ENCODE results near the gene MATCAP1. TPM values are rescaled to one million over a fixed set of nuclear protein-coding genes. Genes with fewer than 3 reads are reported as not detected.

MATCAP1 gene
- total RNA-seq, 4 donors from 2014 or later, result 2.5 to 7.7 (median 4.5) TPM

DNA sequence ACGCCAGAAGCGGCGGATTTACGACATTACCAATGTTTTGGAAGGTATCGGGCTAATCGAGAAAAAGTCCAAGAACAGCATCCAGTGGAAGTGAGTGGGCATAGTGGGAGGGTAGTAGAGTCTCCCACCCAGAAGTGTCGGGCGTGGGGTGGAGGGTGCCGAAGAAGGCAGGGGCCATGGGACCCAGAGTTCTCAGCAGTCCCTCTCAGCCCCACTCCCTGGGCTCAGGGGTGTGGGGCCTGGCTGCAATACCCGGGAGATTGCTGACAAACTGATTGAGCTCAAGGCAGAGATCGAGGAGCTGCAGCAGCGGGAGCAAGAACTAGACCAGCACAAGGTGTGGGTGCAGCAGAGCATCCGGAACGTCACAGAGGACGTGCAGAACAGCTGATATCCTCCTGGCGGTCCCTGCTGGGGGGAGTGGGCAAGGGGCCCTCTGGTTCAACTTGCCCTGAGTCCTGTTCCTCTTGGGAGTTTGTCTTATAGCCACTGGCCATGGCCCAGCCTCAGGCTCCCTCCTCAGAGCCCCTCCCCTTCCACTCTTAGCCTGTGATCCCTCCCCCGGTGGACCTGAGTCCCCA, 9.1 kb upstream of the MATCAP1 start:
- ATAC-seq, result no peak
- TF ChIP-seq CTCF (IDR thresholded peaks at IDR 0.05 in 4 of 5, conservative IDR thresholded peaks at IDR 0.05 in 1 of 5) (no peak), POLR2A (IDR thresholded peaks at IDR 0.05) (no peak)
- peaks cover 22 to 31% of the 10 kb centered on the region in 2 donors for H3K4me1 ChIP-seq

GRCh38 chr16:67191995-67192681, 8.4 kb upstream of the MATCAP1 start, which contains the start of gene E2F4:
Gene E2F4 (plus strand): TSS chr16:67192155. CDS start chr16:67192228, 73 bp downstream.
- ATAC-seq (peak; percentile 92 to 93), DNase-seq (peak; percentile 86 to 87)
- Histone ChIP-seq H3K4me1 (peaks cover 22 to 30% of the 10 kb centered on the region in 2 donors), H3K9me3 (no peaks in the 10 kb centered on the region), H3K27me3 (no peaks in the 10 kb centered on the region), H3K4me3 (peak within 1 kb of the TSS; percentile 92 to 99 (median 94)), H3K27ac (peak within 1 kb of the TSS; percentile 81 to 90 (median 86)), H3K36me3 (peaks cover 3 to 36% of the 10 kb centered on the region in 2 donors)
- intact Hi-C loops (cut with DNase I; ENCODE audit: low total_unique reads) (loop anchor here (1.0 kb wide), 1 partner anchor 35 kb away; the partner anchor contains the start of gene TMEM208), in situ Hi-C loops (cut with MboI; ENCODE audit: low sequenced_read_pairs in 4 of 4) (no loop called here)
- TF ChIP-seq POLR2A (IDR thresholded peaks at IDR 0.05) (peak; percentile 81 to 88), CTCF (IDR thresholded peaks at IDR 0.05 in 4 of 5, conservative IDR thresholded peaks at IDR 0.05 in 1 of 5) (peak in 1 of 5 experiments; percentile 18)

More for the DNA sequence above, 9.1 kb upstream of the MATCAP1 start:
- H3K9me3 ChIP-seq, result no peaks in the 10 kb centered on the region
- peak overlapping the region; percentile 81 to 90 (median 86) for H3K27ac ChIP-seq
- intact Hi-C loops (cut with DNase I; ENCODE audit: low total_unique reads), result loop anchor here (1.0 kb wide), 1 partner anchor 34 kb away; the partner anchor contains the start of gene TMEM208
- no peaks in the 10 kb centered on the region for H3K27me3 ChIP-seq
- peak overlapping the region; percentile 92 to 99 (median 94) for H3K4me3 ChIP-seq
- in situ Hi-C loops (cut with MboI; ENCODE audit: low sequenced_read_pairs in 4 of 4), result no loop called here
- peaks cover 3 to 42% of the 10 kb centered on the region in 2 donors for H3K36me3 ChIP-seq
- DNase-seq, result no peak

DNA sequence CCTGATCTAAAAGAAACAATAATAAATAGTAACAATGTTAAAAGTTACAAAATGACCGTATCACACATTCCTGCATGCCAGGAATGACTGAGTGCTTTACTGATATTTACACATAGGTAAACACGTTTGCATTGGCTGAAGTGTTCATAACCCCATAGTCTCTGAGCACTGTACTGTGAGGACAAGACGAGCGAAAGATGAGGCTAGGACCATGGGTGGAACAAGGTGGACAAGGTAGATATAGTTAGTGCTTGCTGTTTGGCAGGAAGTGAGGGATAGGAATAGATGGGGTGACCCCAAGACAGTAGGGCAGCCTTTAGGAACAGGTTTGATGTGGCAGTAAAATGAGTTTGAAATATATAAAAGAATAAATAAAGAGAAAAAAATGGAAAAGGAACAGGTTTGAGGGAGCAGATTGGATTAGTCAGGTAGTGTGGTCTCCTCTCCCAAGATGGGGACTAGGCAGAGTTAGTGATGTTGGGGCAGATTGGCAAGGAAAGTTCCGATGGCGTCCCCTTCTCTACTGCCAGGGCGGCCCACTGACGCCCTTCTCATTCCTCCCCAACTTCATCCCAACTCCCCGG, 7.7 kb upstream of the MATCAP1 start:
- Histone ChIP-seq H3K27me3 (no peaks in the 10 kb centered on the region), H3K9me3 (no peaks in the 10 kb centered on the region), H3K4me1 (peaks cover 22 to 30% of the 10 kb centered on the region in 2 donors), H3K4me3 (peak overlapping the region; percentile 40 to 99 (median 94)), H3K27ac (peak overlapping the region; percentile 28 to 90 (median 57)), H3K36me3 (peaks cover 0 to 30% of the 10 kb centered on the region in 2 donors)
- in situ Hi-C loops (cut with MboI; ENCODE audit: low sequenced_read_pairs in 4 of 4) (no loop called here), intact Hi-C loops (cut with DNase I; ENCODE audit: low total_unique reads) (no loop called here)
- TF ChIP-seq CTCF (IDR thresholded peaks at IDR 0.05 in 4 of 5, conservative IDR thresholded peaks at IDR 0.05 in 1 of 5), result no peak
- no peak for TF ChIP-seq POLR2A (IDR thresholded peaks at IDR 0.05)
- ATAC-seq (no peak), DNase-seq (no peak)

DNA sequence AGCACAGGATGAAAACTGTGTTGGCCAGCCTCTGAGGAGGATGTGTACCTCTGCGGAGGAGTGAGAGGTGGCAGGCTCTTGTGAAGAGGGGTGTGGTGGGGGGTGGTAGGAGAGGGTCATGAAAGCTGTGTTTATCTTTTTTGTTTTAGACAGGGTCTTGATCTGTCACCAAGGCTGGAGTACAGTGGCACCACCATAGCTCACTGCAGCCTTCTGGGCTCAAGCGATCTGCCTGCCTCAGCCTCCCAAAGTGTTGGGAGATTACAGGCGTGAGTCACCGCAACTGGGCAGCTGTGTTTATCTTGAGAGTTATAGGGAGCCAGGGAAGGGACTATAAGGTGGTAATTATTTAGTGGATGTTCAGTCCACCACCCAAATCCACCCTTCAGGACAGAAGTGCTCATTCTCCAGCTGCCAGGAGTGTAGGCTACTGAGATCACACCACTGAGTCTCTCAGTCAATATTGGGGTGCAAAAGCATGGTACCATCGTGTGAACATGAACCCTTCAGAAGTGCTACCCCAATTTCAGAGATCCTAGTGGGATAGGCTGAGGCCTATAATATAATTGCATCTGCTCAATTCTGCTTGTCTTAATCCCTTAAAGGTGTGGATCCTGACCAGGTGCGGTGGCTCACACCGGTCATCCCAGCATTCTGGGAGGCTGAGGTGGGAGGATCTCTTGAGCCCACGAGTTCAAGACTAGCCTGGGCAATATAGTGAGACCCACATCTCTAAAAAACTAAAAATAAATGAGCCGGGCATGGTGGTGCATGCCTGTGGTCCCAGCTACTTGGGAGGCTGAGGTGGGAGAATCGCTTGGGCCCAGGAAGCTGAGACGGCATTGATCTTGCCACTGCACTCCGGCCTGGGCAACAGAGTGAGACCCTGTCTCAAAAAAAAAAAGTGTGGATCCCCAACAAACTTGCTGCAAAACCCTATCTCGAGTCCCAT, 7.0 kb upstream of the MATCAP1 start:
- Histone ChIP-seq H3K4me3 (peak overlapping the region in 1 of 4 donors; percentile 8), H3K9me3 (no peaks in the 10 kb centered on the region), H3K27ac (peak overlapping the region in 1 of 4 donors; percentile 28), H3K4me1 (peaks cover 24 to 33% of the 10 kb centered on the region in 2 donors), H3K36me3 (peaks cover 0 to 22% of the 10 kb centered on the region in 2 donors), H3K27me3 (no peaks in the 10 kb centered on the region)
- DNase-seq (no peak), ATAC-seq (no peak)
- intact Hi-C loops (cut with DNase I; ENCODE audit: low total_unique reads), result no loop called here
- TF ChIP-seq CTCF (IDR thresholded peaks at IDR 0.05 in 4 of 5, conservative IDR thresholded peaks at IDR 0.05 in 1 of 5) (no peak), POLR2A (IDR thresholded peaks at IDR 0.05) (no peak)
- in situ Hi-C loops (cut with MboI; ENCODE audit: low sequenced_read_pairs in 4 of 4), result no loop called here

Measured in gastrocnemius medialis (tissue), 4 donors.